GM12878 (cell line): ENCODE results near the gene C1QL4. TPM values are rescaled to one million over a fixed set of nuclear protein-coding genes. Genes with fewer than 3 reads are reported as not detected.
A peak's percentile ranks its signal among the peaks of the same experiment; 100 is the strongest.

Source experiments
- ATAC-seq: fragments of 200-7000 bp; cut with Tn5 transposase; 3 replicates; pipeline ENCODE4 v1.9.1; 2020; ENCODE audit warnings: mild to moderate bottlenecking, moderate library complexity
- BruUV-seq: library from RNA; stranded (reverse); fragments of 400-500 nt; replicated peaks from 2 replicates; lab custom pipeline; 2021; lab: Mats Ljungman, UMichigan
- CTCF ChIA-PET: fragments of 300-600 bp; sonication (Branson Sonifier 250); formaldehyde crosslinking; extraction: SDS; loops from one replicate; lab custom pipeline; 2021; ENCODE audit warnings: inconsistent platforms; lab: Yijun Ruan, JAX
- POLR2A ChIA-PET: fragments of 350-600 bp; formaldehyde crosslinking; extraction: SDS; loops from one replicate; lab custom pipeline; 2021; ENCODE audit warnings: inconsistent platforms; lab: Charles Lee
- RAD21 ChIA-PET: fragments of 300-600 bp; sonication (Branson Sonifier 250); formaldehyde crosslinking; loops from one replicate; lab custom pipeline; 2023; ENCODE audit warnings: antibody characterized with exemption; ENCODE audit not compliant: unreplicated experiment; lab: Charles Lee
- SMC1A ChIA-PET: fragments of 300-600 bp; sonication (Branson Sonifier 250); formaldehyde crosslinking; loops from one replicate; lab custom pipeline; 2023; ENCODE audit not compliant: unreplicated experiment, uncharacterized antibody; lab: Charles Lee
- DNase-seq: peaks from one replicate; pipeline ENCODE4 v3.0.0-alpha.2; 2011; ENCODE audit warnings: low read depth, low spot score
- FAIRE-seq: peaks from 3 replicates; lab custom pipeline; 2011; peaks lifted over from hg19 to GRCh38; lab: Jason Lieb, UNC
- H2AFZ ChIP-seq: 2 replicates; pipeline ENCODE4 v1.6.0; 2011; ENCODE audit warnings: low read depth, low read length, control low read depth; ENCODE audit not compliant: control insufficient read depth
- H3K27ac ChIP-seq: 2 replicates; pipeline ENCODE4 v1.5.1; 2011; ENCODE audit warnings: control low read depth; ENCODE audit not compliant: control insufficient read depth, insufficient read depth
- H3K27me3 ChIP-seq, 2 experiments: replicated peaks in 1 of 2; 2 replicates each; pipeline versions ENCODE4 v1.6.0 to v1.6.1; 2011; ENCODE audit warnings: low read length in 1 of 2; ENCODE audit not compliant: control insufficient read depth in 2 of 2, insufficient read depth in 2 of 2
- H3K36me3 ChIP-seq, 2 experiments: 2 replicates each; pipeline ENCODE4 v1.5.1; 2011; ENCODE audit warnings: low read length in 1 of 2; ENCODE audit not compliant: control insufficient read depth in 2 of 2, insufficient read depth in 2 of 2
- H3K4me1 ChIP-seq: 2 replicates; pipeline ENCODE4 v1.6.1; 2011; ENCODE audit warnings: mild to moderate bottlenecking, low read length, moderate library complexity, mixed read lengths; ENCODE audit not compliant: control insufficient read depth, insufficient read depth
- H3K4me2 ChIP-seq: 2 replicates; pipeline ENCODE4 v1.6.0; 2011; ENCODE audit warnings: control low read depth; ENCODE audit not compliant: control insufficient read depth, insufficient read depth
- H3K4me3 ChIP-seq: fragments of 200-600 bp; sonication (generic); 2 replicates; pipeline ENCODE4 v1.5.1; 2016
- H3K79me2 ChIP-seq: 2 replicates; pipeline ENCODE4 v1.6.0; 2011; ENCODE audit warnings: low read length; ENCODE audit not compliant: control insufficient read depth, insufficient read depth
- H3K9ac ChIP-seq: 2 replicates; pipeline ENCODE4 v1.8.0; 2011; ENCODE audit warnings: low read length, control low read depth, mixed read lengths; ENCODE audit not compliant: control insufficient read depth, insufficient read depth
- H3K9me3 ChIP-seq: replicated peaks from 3 replicates; pipeline ENCODE4 v1.5.1; 2011; ENCODE audit warnings: mild to moderate bottlenecking, low read length; ENCODE audit not compliant: control insufficient read depth, insufficient read depth
- H4K20me1 ChIP-seq: 2 replicates; pipeline ENCODE4 v1.6.0; 2011; ENCODE audit not compliant: control insufficient read depth, insufficient read depth
- CTCF ChIP-seq, 3 experiments: IDR thresholded peaks in 2 of 3; conservative IDR thresholded peaks in 1 of 3; 2 replicates each; pipeline ENCODE4 v1.5.1; 2011; ENCODE audit warnings: low read depth in 3 of 3, low read length in 3 of 3, mild to moderate bottlenecking in 3 of 3, control low read depth in 2 of 3, moderate library complexity in 2 of 3, inconsistent platforms in 1 of 3, mixed read lengths in 1 of 3; ENCODE audit not compliant: control insufficient read depth in 2 of 3, insufficient read depth in 1 of 3; ENCODE audit errors: extremely low read depth in 1 of 3
- JUND ChIP-seq: IDR thresholded peaks from 2 replicates; pipeline ENCODE4 v1.6.1; 2012; ENCODE audit warnings: low read depth, mild to moderate bottlenecking, low read length, improper control_type of control experiment, moderate library complexity
- MEF2B ChIP-seq: fragments of 450-650 bp; IDR thresholded peaks from 2 replicates; pipeline ENCODE4 v1.6.1; 2018; ENCODE audit warnings: mild to moderate bottlenecking, moderate library complexity; ENCODE audit not compliant: partially characterized antibody, poor library complexity, severe bottlenecking
- NFYB ChIP-seq: IDR thresholded peaks from 2 replicates; pipeline ENCODE4 v1.6.1; 2011; ENCODE audit warnings: low read depth, mild to moderate bottlenecking, low read length, improper control_type of control experiment, moderate library complexity; ENCODE audit not compliant: insufficient read depth
- PBX3 ChIP-seq: IDR thresholded peaks from 2 replicates; pipeline ENCODE4 v1.6.1; 2011; ENCODE audit warnings: mild to moderate bottlenecking, low read depth, low read length, moderate library complexity; ENCODE audit not compliant: insufficient replicate concordance
- RAD21 ChIP-seq: IDR thresholded peaks from 2 replicates; pipeline ENCODE4 v1.6.1; 2011; ENCODE audit warnings: mild to moderate bottlenecking, low read depth, low read length, moderate library complexity; ENCODE audit not compliant: insufficient read depth
- RBBP5 ChIP-seq: fragments of 200-600 bp; sonication (generic); conservative IDR thresholded peaks from 2 replicates; pipeline ENCODE4 v1.6.1; 2016
- RELB ChIP-seq: fragments of 450-650 bp; IDR thresholded peaks from 2 replicates; pipeline ENCODE4 v1.6.1; 2017; ENCODE audit warnings: low read depth, mild to moderate bottlenecking, moderate library complexity
- SKIL ChIP-seq: fragments of 450-650 bp; IDR thresholded peaks from 2 replicates; pipeline ENCODE4 v1.6.1; 2017; ENCODE audit warnings: mild to moderate bottlenecking, low read depth, inconsistent platforms; ENCODE audit not compliant: poor library complexity, severe bottlenecking
- STAT3 ChIP-seq: IDR thresholded peaks from 2 replicates; pipeline ENCODE4 v1.6.1; 2011; ENCODE audit warnings: low read depth, low read length, improper control_type of control experiment
- SUPT20H ChIP-seq: IDR thresholded peaks from 2 replicates; pipeline ENCODE4 v1.6.1; 2011; ENCODE audit warnings: low read depth, mild to moderate bottlenecking, low read length, moderate library complexity, borderline replicate concordance; ENCODE audit not compliant: control insufficient read depth
- ZNF217 ChIP-seq: fragments of 450-650 bp; IDR thresholded peaks from 2 replicates; pipeline ENCODE4 v1.6.1; 2017; ENCODE audit warnings: antibody characterized with exemption, mild to moderate bottlenecking
- ZNF274 ChIP-seq: IDR thresholded peaks from one replicate; pipeline ENCODE4 v1.8.0; 2011; ENCODE audit not compliant: insufficient read length, insufficient read depth
- WGBS: methylation state at CpG from one replicate; pipeline ENCODE4 v1.1.6; 2016; ENCODE audit warnings: low lambda C conversion rate; ENCODE audit not compliant: insufficient replicate concordance, insufficient coverage; ENCODE audit errors: missing lambda C conversion rate; 5-methylcytosine and 5-hydroxymethylcytosine counted together
- in situ Hi-C: fragments of 300-500 bp; cut with MboI; formaldehyde crosslinking; loops from 9 replicates; pipeline ENCODE4 v1.14.3; 2018; ENCODE audit warnings: mixed read lengths
- intact Hi-C: fragments of 100-400 bp; cut with micrococcal nuclease; formaldehyde crosslinking; loops from one replicate; pipeline ENCODE4 v1.14.2; 2022; ENCODE audit not compliant: unreplicated experiment
- polyA plus RNA-seq, 11 experiments: library from polyadenylated mRNA; depleted of rRNA in 4 of 11; unstranded in 6 of 11; stranded (reverse) in 5 of 11; fragments of >200 nt; fragmentation: Nextera tagmentation in 4 of 11; fragmentation: Illumina TruSeq in 1 of 11; extraction: Ambion mirVana in 4 of 11; extraction: Trizol in 1 of 11; gene quantifications; 1 replicate in 1 of 11; 2 replicates in 10 of 11; pipeline versions ENCODE4 v1.2.1 to v1.2.3, GENCODE V29; 2011 to 2016; ENCODE audit warnings: inconsistent platforms in 2 of 11, missing spikeins in 2 of 11, low read depth in 1 of 11
- total RNA-seq, 4 experiments: library from RNA; depleted of rRNA in 3 of 4; stranded (reverse); fragments of >200 nt in 3 of 4; fragmentation: Illumina TruSeq in 1 of 4; extraction: Trizol in 1 of 4; gene quantifications; 2 replicates each; pipeline versions ENCODE4 v1.2.1 to v1.2.3, GENCODE V29; 2013 to 2021

C1QL4 gene
- total and polyA plus RNA-seq, 10 of the 15 experiments (the other 5 are each of a cell fraction or from before 2014, with no cell fraction given) = 0.05 TPM; not detected in 9

GRCh38 chr12:49357103-49357678, 20.2 kb upstream of the C1QL4 start:
- 0% methylated on average over 3 of the region's 3 CpGs for WGBS
- H3K9me3 ChIP-seq = no peaks in the 10 kb centered on the region
- in situ Hi-C loops (no loop called here), intact Hi-C loops (loop anchor here (1.0 kb wide), 1 partner anchor 69 kb away; no protein-coding TSS in a partner anchor)
- CTCF ChIA-PET = interaction anchor here (0.7 to 18.7 kb wide), 43 partner anchors 8 to 384 kb away, joined by 3 to 712 read pairs (median 10); partner anchors contain the start of genes DNAJC22, MCRS1, PRPF40B and SPATS2
- no peaks in the 10 kb centered on the region for H3K4me1 ChIP-seq
- H3K79me2 ChIP-seq = no peaks in the 10 kb centered on the region
- POLR2A ChIA-PET = interaction anchor here (0.6 to 0.7 kb wide), 3 partner anchors 12 to 403 kb away, joined by 3 to 4 read pairs (median 3); no protein-coding TSS in a partner anchor
- TF ChIP-seq CTCF (IDR thresholded peaks at IDR 0.05 in 2 of 3, conservative IDR thresholded peaks at IDR 0.05 in 1 of 3; ENCODE audit: control insufficient read depth in 2 of 3, extremely low read depth in 1 of 3, insufficient read depth in 1 of 3, low read depth in 3 of 3, low read length in 3 of 3) (peak; percentile 29 to 47 (median 30); a peak in 4 of 6 replicates), RBBP5 (no peak), NFYB (no peak), MEF2B (no peak), PBX3 (no peak), ZNF274 (no peak), RAD21 (0 out of 2 replicates have a peak, but pooled peaks have one; percentile 6), STAT3 (no peak), JUND (no peak), ZNF217 (no peak), SKIL (no peak), RELB (no peak), SUPT20H (no peak)
- no peak overlapping the region for H3K4me2 ChIP-seq
- no peak overlapping the region for H3K9ac ChIP-seq
- H3K4me3 ChIP-seq = no peak overlapping the region
- H3K27ac ChIP-seq = no peak overlapping the region
- no TSS peak for BruUV-seq
- SMC1A ChIA-PET = interaction anchor here (0.6 to 25.7 kb wide), 22 partner anchors 9 to 269 kb away, joined by 3 to 740 read pairs (median 10); partner anchors contain the start of genes DNAJC22 and SPATS2
- ATAC-seq (no peak), FAIRE-seq (no peak), DNase-seq (no peak)
- H3K27me3 ChIP-seq = 0 out of 4 replicates have a peak, but pooled peaks cover 0 to 1% of the 10 kb centered on the region in 2 experiments
- no peak overlapping the region for H2AFZ ChIP-seq
- H4K20me1 ChIP-seq = no peaks in the 10 kb centered on the region
- RAD21 ChIA-PET = interaction anchor here (0.9 to 6.6 kb wide), 27 partner anchors 7 to 266 kb away, joined by 3 to 258 read pairs (median 10); partner anchors contain the start of genes DNAJC22, PRPF40B, SPATS2 and TROAP
- no peaks in the 10 kb centered on the region for H3K36me3 ChIP-seq
